PC-9 (cell line): Measurements from ENCODE around the gene TMEM132D. TPM values are rescaled to one million over a fixed set of nuclear protein-coding genes. Genes with fewer than 3 reads are reported as not detected.

Experiments used
- BruUV-seq: library from RNA; stranded (reverse); fragments of 400-500 nt; replicated peaks from 2 replicates; lab custom pipeline; 2021; lab: Mats Ljungman, UMichigan
- CTCF ChIA-PET: fragments of 300-600 bp; sonication (Branson Sonifier 250); formaldehyde crosslinking; loops from one replicate; lab custom pipeline; 2022; ENCODE audit warnings: antibody characterized with exemption; lab: Charles Lee
- POLR2A ChIA-PET: fragments of 300-600 bp; sonication (Branson Sonifier 250); formaldehyde crosslinking; loops from one replicate; lab custom pipeline; 2022; ENCODE audit warnings: antibody characterized with exemption; ENCODE audit not compliant: unreplicated experiment; lab: Charles Lee
- DNase-seq, 2 experiments: peaks; one replicate each; pipeline versions ENCODE4 v3.0.0 to v3.0.0-alpha.2; 2015 to 2022; ENCODE audit warnings: mixed read lengths in 1 of 2
- H2AFZ ChIP-seq: fragments of 200-600 bp; sonication (generic); 2 replicates; pipeline ENCODE4 v1.8.1; 2017; ENCODE audit warnings: antibody characterized with exemption
- H3F3A ChIP-seq: fragments of 200-600 bp; sonication (generic); 2 replicates; pipeline ENCODE4 v1.8.1; 2017; ENCODE audit warnings: antibody characterized with exemption, mild to moderate bottlenecking, low read depth; ENCODE audit not compliant: insufficient read depth
- H3K27ac ChIP-seq: fragments of 200-600 bp; sonication (generic); 2 replicates; pipeline ENCODE4 v1.6.1; 2016; ENCODE audit warnings: mixed run types
- H3K27me3 ChIP-seq: fragments of 200-600 bp; sonication (generic); 2 replicates; pipeline ENCODE4 v1.6.1; 2016; ENCODE audit warnings: low read depth, mixed run types; ENCODE audit not compliant: insufficient read depth
- H3K36me3 ChIP-seq: fragments of 200-600 bp; sonication (generic); 2 replicates; pipeline ENCODE4 v1.6.1; 2016; ENCODE audit warnings: low read depth, mixed run types
- H3K4me1 ChIP-seq: fragments of 200-600 bp; sonication (generic); replicated peaks from 2 replicates; pipeline ENCODE4 v1.6.1; 2016; ENCODE audit warnings: mixed run types; ENCODE audit not compliant: insufficient read depth
- H3K4me2 ChIP-seq: fragments of 200-600 bp; sonication (generic); 2 replicates; pipeline ENCODE4 v1.6.1; 2017; ENCODE audit warnings: mixed run types
- H3K4me3 ChIP-seq: fragments of 200-600 bp; sonication (generic); 2 replicates; pipeline ENCODE4 v1.6.1; 2016; ENCODE audit warnings: mixed run types
- H3K79me2 ChIP-seq: fragments of 200-600 bp; sonication (generic); 2 replicates; pipeline ENCODE4 v1.6.1; 2017; ENCODE audit warnings: low read depth, mixed run types
- H3K9me2 ChIP-seq: fragments of 200-600 bp; sonication (generic); 2 replicates; pipeline ENCODE4 v1.8.1; 2017; ENCODE audit warnings: mild to moderate bottlenecking; ENCODE audit not compliant: insufficient read depth
- H3K9me3 ChIP-seq: fragments of 200-600 bp; sonication (generic); 2 replicates; pipeline ENCODE4 v1.8.1; 2016; ENCODE audit warnings: low read depth; ENCODE audit not compliant: insufficient read depth
- H4K20me1 ChIP-seq: fragments of 200-600 bp; sonication (generic); 2 replicates; pipeline ENCODE4 v1.8.1; 2017; ENCODE audit not compliant: insufficient read depth
- CTCF ChIP-seq: fragments of 200-600 bp; sonication (generic); conservative IDR thresholded peaks from 2 replicates; pipeline ENCODE4 v1.6.1; 2017; ENCODE audit warnings: mixed run types, antibody characterized with exemption, mild to moderate bottlenecking, moderate library complexity
- EZH2 ChIP-seq: fragments of 200-600 bp; sonication (generic); IDR thresholded peaks from 2 replicates; pipeline ENCODE4 v1.8.0; 2017; ENCODE audit warnings: antibody characterized with exemption, low read depth
- intact Hi-C: fragments of 100-400 bp; cut with micrococcal nuclease; formaldehyde crosslinking; loops from one replicate; pipeline ENCODE4 v1.10.0; 2022; ENCODE audit not compliant: unreplicated experiment
- total RNA-seq: library from RNA; stranded (reverse); gene quantifications from 2 replicates; pipeline ENCODE4 v1.2.3, GENCODE V29; 2021

TMEM132D gene
- total RNA-seq, 1 experiment from 2014 or later: not detected

- POLR2A ChIA-PET: no interaction called here
- Histone ChIP-seq H3K4me3 (no peak overlapping the region), H3K27me3 (peaks cover 35% of the 10 kb centered on the region), H3K36me3 (no peaks in the 10 kb centered on the region), H4K20me1 (no peaks in the 10 kb centered on the region), H3K4me2 (no peak overlapping the region), H3F3A (no peaks in the 10 kb centered on the region), H3K79me2 (no peaks in the 10 kb centered on the region), H3K27ac (no peak overlapping the region), H3K9me2 (no peaks in the 10 kb centered on the region), H3K4me1 (no peaks in the 10 kb centered on the region), H2AFZ (no peak overlapping the region), H3K9me3 (no peaks in the 10 kb centered on the region)
- CTCF ChIA-PET: no interaction called here
- DNase-seq: no peak
- intact Hi-C loops: no loop called here
- no peak for TF ChIP-seq CTCF
- TF ChIP-seq EZH2: no peak
- BruUV-seq: no TSS peak
Observed at GRCh38 chr12:129826273-129826672, 77.6 kb downstream of the TMEM132D start.

- no peaks in the 10 kb centered on the region for H3K79me2 ChIP-seq
- H2AFZ ChIP-seq: no peak overlapping the region
- H3K4me2 ChIP-seq: no peak overlapping the region
- no peaks in the 10 kb centered on the region for H3F3A ChIP-seq
- no peaks in the 10 kb centered on the region for H4K20me1 ChIP-seq
- peaks cover 28% of the 10 kb centered on the region for H3K27me3 ChIP-seq
- no peaks in the 10 kb centered on the region for H3K36me3 ChIP-seq
- ChIA-PET CTCF (no interaction called here), POLR2A (no interaction called here)
- H3K27ac ChIP-seq: no peak overlapping the region
- H3K4me3 ChIP-seq: no peak overlapping the region
- no peaks in the 10 kb centered on the region for H3K9me3 ChIP-seq
- BruUV-seq: no TSS peak
- no peak for DNase-seq
- no peaks in the 10 kb centered on the region for H3K9me2 ChIP-seq
- H3K4me1 ChIP-seq: no peaks in the 10 kb centered on the region
- intact Hi-C loops: no loop called here
- no peak for TF ChIP-seq EZH2
- no peak for TF ChIP-seq CTCF
Observed at GRCh38 chr12:129825316-129825715, 78.5 kb downstream of the TMEM132D start.

- Histone ChIP-seq H3K9me2 (no peaks in the 10 kb centered on the region), H3K79me2 (no peaks in the 10 kb centered on the region), H4K20me1 (no peaks in the 10 kb centered on the region), H3K4me3 (no peak overlapping the region), H3K9me3 (no peaks in the 10 kb centered on the region), H2AFZ (no peak overlapping the region), H3K27me3 (peaks cover 33% of the 10 kb centered on the region), H3K27ac (no peak overlapping the region), H3K36me3 (no peaks in the 10 kb centered on the region), H3K4me1 (no peaks in the 10 kb centered on the region), H3K4me2 (no peak overlapping the region), H3F3A (no peaks in the 10 kb centered on the region)
- CTCF ChIA-PET: no interaction called here
- intact Hi-C loops: no loop called here
- DNase-seq: no peak
- POLR2A ChIA-PET: no interaction called here
- TF ChIP-seq CTCF: no peak
- no peak for TF ChIP-seq EZH2
- no TSS peak for BruUV-seq
Observed at GRCh38 chr12:129821964-129822363, 81.9 kb downstream of the TMEM132D start.
